Hypothalamus (tissue), 51 donors: Measurements from ENCODE around the gene ARHGAP5.

ENCODE experiments used
- DNase-seq, 51 donors: peaks; one replicate each; lab custom pipeline; 2025; lab: John Stamatoyannopoulos, UW

ARHGAP5 gene

GRCh38 chr14:32076278-32077080, 625 bp upstream of the ARHGAP5 start:
- peak; percentile 51 to 97 (median 93) for DNase-seq

DNA sequence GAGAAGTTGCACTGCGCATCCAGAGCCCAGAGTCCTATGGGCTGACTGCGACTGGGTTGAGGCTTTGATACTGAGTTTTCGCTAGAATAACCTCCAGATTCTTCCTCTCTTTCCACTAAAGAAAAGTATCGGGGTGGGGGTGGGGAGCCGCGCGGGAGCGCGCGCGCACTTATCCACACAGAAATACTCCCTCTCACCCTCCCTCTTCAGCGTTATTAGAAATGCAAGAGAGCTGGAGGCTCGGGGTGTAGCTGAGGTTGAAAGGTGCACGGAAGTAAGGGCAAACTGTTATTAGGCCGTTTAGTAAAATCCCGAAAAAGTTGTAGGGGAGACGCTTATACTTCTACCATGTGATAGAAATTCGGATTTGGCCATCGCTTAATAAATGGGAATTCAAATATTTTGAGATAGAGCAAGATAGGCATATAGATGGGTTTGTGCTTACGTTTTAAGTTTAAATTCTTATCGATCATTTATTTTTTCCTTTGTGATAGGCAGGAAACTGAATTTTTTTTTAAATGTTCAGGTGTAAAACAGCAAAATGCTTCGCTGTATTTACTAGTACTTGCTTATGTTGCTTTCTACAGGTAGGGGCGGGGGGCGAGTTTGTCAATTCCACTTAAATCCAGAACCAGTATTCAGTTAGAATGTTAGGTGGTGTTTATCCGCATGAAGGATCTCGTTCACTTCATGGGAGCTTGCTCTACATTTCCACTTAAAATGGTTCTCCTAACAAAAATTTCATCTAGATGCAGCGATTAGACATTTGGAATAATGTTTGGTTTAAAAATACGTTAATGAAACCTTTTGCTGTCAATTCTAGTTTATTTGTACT, 1.1 kb downstream of the ARHGAP5 start:
- DNase-seq = peak in 42 of 51 donors; percentile 4 to 83 (median 43)

DNA sequence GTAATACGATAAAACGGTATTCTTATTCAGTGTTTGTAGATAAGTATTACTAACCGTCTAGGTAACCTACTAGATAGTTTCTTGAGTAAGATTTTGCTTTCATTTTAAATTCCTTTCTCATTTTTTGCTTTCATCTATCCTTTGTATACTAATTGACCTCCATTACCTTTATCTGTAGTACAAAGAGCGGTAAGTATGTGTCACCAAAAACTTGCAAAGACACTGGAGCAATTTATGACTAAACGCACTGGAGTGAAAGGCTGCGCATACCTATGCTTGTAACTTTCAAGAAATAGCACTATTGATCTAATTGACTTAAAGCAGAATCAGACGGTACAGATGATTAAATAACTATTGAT, 1.7 kb downstream of the ARHGAP5 start:
- DNase-seq = peak in 1 of 51 donors; percentile 13

- no peak for DNase-seq
Measured at GRCh38 chr14:32079264-32079663, 2.2 kb downstream of the ARHGAP5 start.

DNA sequence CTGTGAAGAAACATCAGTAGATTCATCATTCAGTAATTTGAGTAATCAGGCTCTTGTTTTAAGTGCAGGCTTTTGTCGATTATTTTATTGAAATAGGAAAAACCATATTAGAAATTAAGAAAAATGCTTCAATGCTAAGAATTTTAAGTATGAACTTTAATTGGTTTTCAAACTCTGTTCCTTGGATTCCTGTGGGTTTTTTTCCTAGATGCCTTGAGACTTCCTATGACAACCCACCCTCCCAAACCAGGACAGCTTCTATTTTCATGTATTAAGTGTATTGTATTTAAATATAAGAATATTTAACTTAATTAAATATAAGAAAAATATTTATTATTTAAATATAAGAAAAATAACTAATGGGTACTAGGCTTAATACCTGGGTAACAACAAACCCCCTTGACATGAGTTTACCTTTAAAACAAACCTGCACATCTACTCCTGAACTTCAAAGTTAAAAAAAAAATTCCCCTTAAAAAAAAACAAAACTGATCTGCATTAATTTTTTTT, 3.0 kb downstream of the ARHGAP5 start:
- no peak for DNase-seq

DNA sequence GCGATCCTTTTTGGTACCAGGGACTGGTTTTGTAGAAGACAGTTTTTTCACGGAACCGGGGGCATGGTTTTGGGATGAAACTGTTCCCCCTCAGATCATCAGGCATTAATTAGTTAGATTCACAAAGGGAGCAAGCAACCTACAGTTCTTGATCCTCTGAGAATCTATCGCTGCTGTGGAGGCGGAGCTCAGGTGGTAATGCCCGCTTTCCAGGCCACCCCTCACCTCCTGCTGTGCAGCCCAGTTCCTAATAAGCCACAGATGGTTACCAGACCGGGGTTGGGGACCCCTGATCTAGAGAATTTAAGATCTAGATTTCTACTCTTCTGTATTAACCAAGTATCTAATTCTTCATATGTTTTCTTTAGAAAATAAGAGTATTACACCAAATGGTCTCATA, 4.8 kb downstream of the ARHGAP5 start:
- no peak for DNase-seq

DNA sequence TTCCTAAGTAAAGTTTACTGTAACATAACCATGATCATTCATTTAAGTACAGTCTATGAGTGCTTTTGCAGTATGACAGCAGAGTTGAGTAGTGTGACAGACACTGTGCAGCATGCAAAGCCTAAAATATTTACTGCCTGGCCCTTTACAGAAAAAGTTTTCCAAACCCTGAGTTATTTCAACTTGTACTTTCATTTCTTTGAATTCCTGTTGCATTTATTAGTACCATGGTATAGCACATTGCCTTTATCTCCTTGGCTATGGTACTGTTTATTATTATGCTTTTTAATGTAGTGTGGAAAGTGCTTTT, 6.2 kb downstream of the ARHGAP5 start:
- DNase-seq = no peak

GRCh38 chr14:32083789-32084188, 6.7 kb downstream of the ARHGAP5 start:
- no peak for DNase-seq

GRCh38 chr14:32085182-32085844, 8.2 kb downstream of the ARHGAP5 start:
- DNase-seq = no peak

GRCh38 chr14:32085845-32086383, 8.8 kb downstream of the ARHGAP5 start:
- DNase-seq = no peak

DNA sequence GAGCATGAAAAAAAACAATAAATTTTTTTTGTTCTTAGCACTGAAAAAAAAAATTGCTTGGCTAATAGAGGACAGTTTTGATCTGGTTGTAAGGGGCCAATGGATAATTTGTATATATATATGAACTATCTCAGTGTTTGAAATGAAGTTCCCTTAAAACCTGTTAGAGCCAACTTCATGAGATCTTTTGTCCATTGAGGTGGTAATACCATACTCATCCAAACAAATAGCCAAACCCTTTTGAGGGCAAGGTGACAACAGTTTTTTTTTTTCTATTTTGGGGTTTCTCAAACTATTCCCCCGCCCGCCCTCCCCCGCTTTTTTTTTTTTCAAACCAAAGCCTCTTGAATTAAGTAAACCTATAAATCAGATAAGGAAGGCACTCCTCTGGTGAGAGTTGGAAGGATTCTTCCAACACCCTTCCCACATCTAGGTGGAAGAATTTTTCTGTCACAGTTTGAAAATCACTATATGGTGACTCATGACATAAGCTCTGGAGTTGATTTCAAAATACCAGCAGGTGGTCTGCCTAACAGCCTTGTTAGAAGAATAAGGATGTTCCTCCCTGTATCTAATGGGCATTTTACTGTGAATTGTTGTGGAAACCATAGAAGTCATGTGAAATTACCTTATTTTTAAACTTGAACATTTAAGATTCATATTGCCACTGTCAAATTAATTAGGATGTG, 10.2 kb downstream of the ARHGAP5 start:
- no peak for DNase-seq

GRCh38 chr14:32087907-32088306, 10.8 kb downstream of the ARHGAP5 start:
- no peak for DNase-seq

DNA sequence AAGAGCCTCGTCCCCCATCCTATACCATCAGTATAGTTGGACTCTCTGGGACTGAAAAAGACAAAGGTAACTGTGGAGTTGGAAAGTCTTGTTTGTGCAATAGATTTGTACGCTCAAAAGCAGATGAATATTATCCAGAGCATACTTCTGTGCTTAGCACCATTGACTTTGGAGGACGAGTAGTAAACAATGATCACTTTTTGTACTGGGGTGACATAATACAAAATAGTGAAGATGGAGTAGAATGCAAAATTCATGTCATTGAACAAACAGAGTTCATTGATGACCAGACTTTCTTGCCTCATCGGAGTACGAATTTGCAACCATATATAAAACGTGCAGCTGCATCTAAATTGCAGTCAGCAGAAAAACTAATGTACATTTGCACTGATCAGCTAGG, 13.6 kb downstream of the ARHGAP5 start:
- peak in 2 of 51 donors; percentile 7 to 26 for DNase-seq

DNA sequence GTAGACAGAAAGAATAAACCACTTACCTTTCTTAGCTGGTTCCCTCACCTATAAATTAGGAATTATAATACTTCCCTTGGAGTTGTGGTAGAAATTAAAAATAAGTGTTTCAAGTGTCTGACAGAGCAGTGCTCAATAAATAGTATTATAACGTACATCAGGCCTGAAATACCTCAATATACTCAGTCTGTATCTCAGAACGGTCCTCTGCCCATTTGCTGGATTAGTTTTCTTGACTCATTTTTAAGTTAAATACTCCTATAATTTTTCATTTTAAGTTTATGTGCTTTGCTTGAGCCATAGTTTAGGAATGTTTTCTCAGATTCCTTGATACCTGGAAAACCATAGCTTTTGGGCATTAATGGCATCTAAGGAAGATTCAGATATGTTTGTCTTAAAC, 22.4 kb downstream of the ARHGAP5 start:
- no peak for DNase-seq

DNA sequence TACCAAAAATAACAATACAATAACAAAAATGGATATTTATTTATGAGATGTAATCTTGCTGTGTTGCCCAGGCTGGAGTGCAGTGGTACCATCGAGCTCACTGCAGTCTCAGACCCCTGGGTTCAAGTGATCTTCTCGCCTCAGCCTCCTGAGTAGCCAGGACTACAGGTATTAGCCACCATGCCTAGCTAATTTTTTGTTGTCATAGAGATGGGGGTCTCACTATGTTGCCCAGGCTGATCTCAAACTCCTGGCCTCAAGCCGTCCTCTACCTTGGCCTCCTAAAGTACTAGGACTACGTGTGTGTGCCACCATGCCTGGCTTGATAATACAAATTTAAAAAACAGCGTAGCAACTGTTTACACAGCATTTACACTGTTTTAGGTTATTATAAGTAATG, 23.1 kb downstream of the ARHGAP5 start:
- DNase-seq = no peak

GRCh38 chr14:32102152-32102787, 25.2 kb downstream of the ARHGAP5 start:
- no peak for DNase-seq

DNA sequence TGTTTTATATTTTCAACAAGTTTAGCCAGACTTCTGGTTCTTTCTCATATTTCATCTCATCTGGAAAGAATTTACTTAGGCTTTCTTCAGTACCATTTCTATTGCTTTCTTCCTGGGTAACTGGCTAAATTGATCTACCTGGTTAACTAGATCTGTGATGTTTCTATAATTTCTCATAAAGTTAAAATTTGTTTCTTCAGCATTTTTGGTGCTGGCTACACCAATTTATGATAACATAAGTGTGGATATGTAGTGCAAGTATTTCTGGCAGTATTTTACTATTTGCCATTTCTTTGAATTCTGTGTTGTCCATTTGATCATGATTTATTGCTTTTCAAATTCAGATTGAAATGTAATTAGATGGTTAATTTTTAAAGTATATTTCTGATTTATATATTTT, 25.9 kb downstream of the ARHGAP5 start:
- DNase-seq = no peak

GRCh38 chr14:32104308-32104707, 27.2 kb downstream of the ARHGAP5 start:
- no peak for DNase-seq

DNA sequence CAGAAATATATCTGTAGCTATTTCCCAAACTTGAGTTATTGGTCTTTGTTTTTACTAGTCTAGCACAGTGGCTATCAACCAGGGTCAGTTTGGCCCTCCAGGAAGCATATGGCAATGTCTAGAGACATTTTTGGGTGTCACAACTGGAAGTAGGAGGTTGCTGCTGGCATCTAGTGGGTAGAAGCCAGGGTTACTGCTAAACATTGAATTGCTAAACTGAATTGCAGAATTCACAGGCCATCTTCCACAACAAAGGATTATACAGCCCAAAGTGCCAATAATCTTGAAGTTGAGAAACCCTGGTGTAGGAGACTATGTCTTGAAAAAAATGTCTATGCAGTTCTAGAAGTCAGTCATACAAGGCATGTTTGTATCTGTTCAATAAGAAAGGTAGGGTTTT, 27.7 kb downstream of the ARHGAP5 start:
- no peak for DNase-seq
